Upper lobe of left lung (tissue), 6 donors: Measurements from ENCODE around the gene STXBP6. TPM values are rescaled to one million over a fixed set of nuclear protein-coding genes. Genes with fewer than 3 reads are reported as not detected.

Experiments
- ATAC-seq, 2 donors: fragments of 200-7000 bp; cut with Tn5 transposase; one replicate each; pipeline ENCODE4 v1.9.1; 2022; ENCODE audit warnings: mild to moderate bottlenecking in 2 of 2, moderate library complexity in 2 of 2; ENCODE audit not compliant: low FRiP score in 2 of 2
- DNase-seq, 2 donors: peaks; one replicate each; pipeline ENCODE4 v3.0.0-alpha.2; 2019 to 2020
- H3K27ac ChIP-seq, 4 donors: fragments of 200-600 bp; sonication (generic); one replicate each; pipeline ENCODE4 v1.5.1; 2016 to 2019
- H3K27me3 ChIP-seq, 4 donors: fragments of 200-600 bp; sonication (generic); one replicate each; pipeline ENCODE4 v1.5.1; 2017 to 2019
- H3K36me3 ChIP-seq, 4 donors: fragments of 200-600 bp; sonication (generic); one replicate each; pipeline ENCODE4 v1.5.1; 2016 to 2019
- H3K4me1 ChIP-seq, 4 donors: fragments of 200-600 bp; sonication (generic); one replicate each; pipeline ENCODE4 v1.5.1; 2018 to 2019
- H3K4me3 ChIP-seq, 4 donors: fragments of 200-600 bp; sonication (generic); one replicate each; pipeline ENCODE4 v1.5.1; 2017 to 2019; ENCODE audit warnings: mild to moderate bottlenecking in 2 of 4, moderate library complexity in 1 of 4
- H3K9me3 ChIP-seq, 4 donors: fragments of 200-600 bp; sonication (generic); one replicate each; pipeline ENCODE4 v1.5.1; 2018 to 2019
- CTCF ChIP-seq, 6 experiments: fragments of 450-650 bp in 4 of 6; fragments of 200-600 bp in 2 of 6; sonication (generic) in 2 of 6; IDR thresholded peaks; one replicate each; pipeline ENCODE4 v1.5.1; 2016 to 2019; ENCODE audit warnings: antibody characterized with exemption in 6 of 6
- EP300 ChIP-seq, 4 donors: sonication (generic); formaldehyde crosslinking; IDR thresholded peaks; one replicate each; pipeline ENCODE4 v1.5.1; 2017; ENCODE audit warnings: antibody characterized with exemption in 4 of 4, control low read depth in 2 of 4
- POLR2A ChIP-seq, 4 donors: fragments of 450-650 bp; IDR thresholded peaks; one replicate each; pipeline ENCODE4 v1.5.1; 2016 to 2017; ENCODE audit warnings: antibody characterized with exemption in 4 of 4, mild to moderate bottlenecking in 2 of 4
- POLR2AphosphoS5 ChIP-seq, 2 donors: sonication (generic); formaldehyde crosslinking; IDR thresholded peaks; one replicate each; pipeline ENCODE4 v1.5.1; 2017; ENCODE audit warnings: antibody characterized with exemption in 2 of 2
- WGBS, 2 donors: methylation state at CpG; one replicate each; pipeline ENCODE4 v1.1.5; 2017 to 2018; 5-methylcytosine and 5-hydroxymethylcytosine counted together
- total RNA-seq, 6 donors: library from RNA; depleted of rRNA in 4 of 6; stranded (reverse); fragments of >200 nt in 4 of 6; gene quantifications; one replicate each; pipeline versions ENCODE4 v1.1.0 to v1.2.1, GENCODE V29; 2016 to 2021
- donor health status: DM: no; HTN: no; CAD: no; lungs with moderate emphysema.
- donor health status: DM: no; HTN: yes; CAD: no; lungs with severe emphysema.

STXBP6 gene
- total RNA-seq, 6 donors from 2014 or later, result 13.6 to 38.3 (median 23.7) TPM

- no peak for ATAC-seq
Measured at GRCh38 chr14:24813819-24814259, 236.1 kb downstream of the STXBP6 start.

GRCh38 chr14:24813089-24813815 lies 236.7 kb downstream of the STXBP6 start:
- 81 to 82% methylated on average over 6 of the region's 6 CpGs for WGBS, 2 donors
- Histone ChIP-seq H3K9me3 (no peaks in the 10 kb centered on the region), H3K36me3 (no peaks in the 10 kb centered on the region), H3K27ac (no peak overlapping the region), H3K4me1 (peaks cover 0 to 22% (median 0%) of the 10 kb centered on the region in 4 donors), H3K4me3 (no peak overlapping the region), H3K27me3 (no peaks in the 10 kb centered on the region)
- TF ChIP-seq EP300 (IDR thresholded peaks at IDR 0.05) (no peak), POLR2A (IDR thresholded peaks at IDR 0.05) (no peak), POLR2AphosphoS5 (IDR thresholded peaks at IDR 0.05) (no peak), CTCF (IDR thresholded peaks at IDR 0.05) (no peak)
- ATAC-seq (no peak), DNase-seq (no peak)

More at GRCh38 chr14:24813819-24814259, 236.1 kb downstream of the STXBP6 start:
- WGBS, 2 donors, result 97 to 100% methylated on average over 2 of the region's 2 CpGs
- no peaks in the 10 kb centered on the region for H3K27me3 ChIP-seq
- no peaks in the 10 kb centered on the region for H3K36me3 ChIP-seq
- DNase-seq, result no peak
- H3K4me3 ChIP-seq, result no peak overlapping the region
- H3K9me3 ChIP-seq, result no peaks in the 10 kb centered on the region
- H3K4me1 ChIP-seq, result peaks cover 0 to 22% (median 0%) of the 10 kb centered on the region in 4 donors
- no peak overlapping the region for H3K27ac ChIP-seq
- TF ChIP-seq POLR2AphosphoS5 (IDR thresholded peaks at IDR 0.05), result no peak
- no peak for TF ChIP-seq CTCF (IDR thresholded peaks at IDR 0.05)
- no peak for TF ChIP-seq POLR2A (IDR thresholded peaks at IDR 0.05)
- TF ChIP-seq EP300 (IDR thresholded peaks at IDR 0.05), result no peak

- DNase-seq, result no peak
- Histone ChIP-seq H3K4me3 (no peak overlapping the region), H3K4me1 (peaks cover 6 to 20% (median 11%) of the 10 kb centered on the region in 4 donors), H3K27me3 (no peaks in the 10 kb centered on the region), H3K9me3 (no peaks in the 10 kb centered on the region), H3K27ac (no peak overlapping the region), H3K36me3 (no peaks in the 10 kb centered on the region)
- ATAC-seq, result no peak
- 75 to 87% methylated on average over 2 of the region's 2 CpGs for WGBS, 2 donors
- no peak for TF ChIP-seq POLR2AphosphoS5 (IDR thresholded peaks at IDR 0.05)
- no peak for TF ChIP-seq CTCF (IDR thresholded peaks at IDR 0.05)
- TF ChIP-seq EP300 (IDR thresholded peaks at IDR 0.05), result no peak
- no peak for TF ChIP-seq POLR2A (IDR thresholded peaks at IDR 0.05)
Measured at GRCh38 chr14:24809135-24809534, 240.8 kb downstream of the STXBP6 start.

- no peak overlapping the region for H3K4me3 ChIP-seq
- no peaks in the 10 kb centered on the region for H3K9me3 ChIP-seq
- no peak for ATAC-seq
- no peak overlapping the region for H3K27ac ChIP-seq
- no peaks in the 10 kb centered on the region for H3K36me3 ChIP-seq
- WGBS, 2 donors, result 93 to 95% methylated on average over 6 of the region's 6 CpGs
- DNase-seq, result no peak
- peaks cover 8 to 20% (median 13%) of the 10 kb centered on the region in 4 donors for H3K4me1 ChIP-seq
- TF ChIP-seq POLR2AphosphoS5 (IDR thresholded peaks at IDR 0.05) (no peak), EP300 (IDR thresholded peaks at IDR 0.05) (no peak), CTCF (IDR thresholded peaks at IDR 0.05) (no peak), POLR2A (IDR thresholded peaks at IDR 0.05) (no peak)
- no peaks in the 10 kb centered on the region for H3K27me3 ChIP-seq
Measured at GRCh38 chr14:24808412-24808811, 241.5 kb downstream of the STXBP6 start.
